PC-9 (cell line): ENCODE results near the gene ELFN1. TPM values are rescaled to one million over a fixed set of nuclear protein-coding genes. Genes with fewer than 3 reads are reported as not detected.

Source experiments
- BruUV-seq: library from RNA; stranded (reverse); fragments of 400-500 nt; replicated peaks from 2 replicates; lab custom pipeline; 2021; lab: Mats Ljungman, UMichigan
- CTCF ChIA-PET: fragments of 300-600 bp; sonication (Branson Sonifier 250); formaldehyde crosslinking; loops from one replicate; lab custom pipeline; 2022; ENCODE audit warnings: antibody characterized with exemption; lab: Charles Lee
- POLR2A ChIA-PET: fragments of 300-600 bp; sonication (Branson Sonifier 250); formaldehyde crosslinking; loops from one replicate; lab custom pipeline; 2022; ENCODE audit warnings: antibody characterized with exemption; ENCODE audit not compliant: unreplicated experiment; lab: Charles Lee
- DNase-seq, 2 experiments: peaks; one replicate each; pipeline versions ENCODE4 v3.0.0 to v3.0.0-alpha.2; 2015 to 2022; ENCODE audit warnings: mixed read lengths in 1 of 2
- H2AFZ ChIP-seq: fragments of 200-600 bp; sonication (generic); 2 replicates; pipeline ENCODE4 v1.8.1; 2017; ENCODE audit warnings: antibody characterized with exemption
- H3F3A ChIP-seq: fragments of 200-600 bp; sonication (generic); 2 replicates; pipeline ENCODE4 v1.8.1; 2017; ENCODE audit warnings: antibody characterized with exemption, mild to moderate bottlenecking, low read depth; ENCODE audit not compliant: insufficient read depth
- H3K27ac ChIP-seq: fragments of 200-600 bp; sonication (generic); 2 replicates; pipeline ENCODE4 v1.6.1; 2016; ENCODE audit warnings: mixed run types
- H3K27me3 ChIP-seq: fragments of 200-600 bp; sonication (generic); 2 replicates; pipeline ENCODE4 v1.6.1; 2016; ENCODE audit warnings: low read depth, mixed run types; ENCODE audit not compliant: insufficient read depth
- H3K36me3 ChIP-seq: fragments of 200-600 bp; sonication (generic); 2 replicates; pipeline ENCODE4 v1.6.1; 2016; ENCODE audit warnings: low read depth, mixed run types
- H3K4me1 ChIP-seq: fragments of 200-600 bp; sonication (generic); replicated peaks from 2 replicates; pipeline ENCODE4 v1.6.1; 2016; ENCODE audit warnings: mixed run types; ENCODE audit not compliant: insufficient read depth
- H3K4me2 ChIP-seq: fragments of 200-600 bp; sonication (generic); 2 replicates; pipeline ENCODE4 v1.6.1; 2017; ENCODE audit warnings: mixed run types
- H3K4me3 ChIP-seq: fragments of 200-600 bp; sonication (generic); 2 replicates; pipeline ENCODE4 v1.6.1; 2016; ENCODE audit warnings: mixed run types
- H3K79me2 ChIP-seq: fragments of 200-600 bp; sonication (generic); 2 replicates; pipeline ENCODE4 v1.6.1; 2017; ENCODE audit warnings: low read depth, mixed run types
- H3K9me2 ChIP-seq: fragments of 200-600 bp; sonication (generic); 2 replicates; pipeline ENCODE4 v1.8.1; 2017; ENCODE audit warnings: mild to moderate bottlenecking; ENCODE audit not compliant: insufficient read depth
- H3K9me3 ChIP-seq: fragments of 200-600 bp; sonication (generic); 2 replicates; pipeline ENCODE4 v1.8.1; 2016; ENCODE audit warnings: low read depth; ENCODE audit not compliant: insufficient read depth
- H4K20me1 ChIP-seq: fragments of 200-600 bp; sonication (generic); 2 replicates; pipeline ENCODE4 v1.8.1; 2017; ENCODE audit not compliant: insufficient read depth
- CTCF ChIP-seq: fragments of 200-600 bp; sonication (generic); conservative IDR thresholded peaks from 2 replicates; pipeline ENCODE4 v1.6.1; 2017; ENCODE audit warnings: mixed run types, antibody characterized with exemption, mild to moderate bottlenecking, moderate library complexity
- EZH2 ChIP-seq: fragments of 200-600 bp; sonication (generic); IDR thresholded peaks from 2 replicates; pipeline ENCODE4 v1.8.0; 2017; ENCODE audit warnings: antibody characterized with exemption, low read depth
- intact Hi-C: fragments of 100-400 bp; cut with micrococcal nuclease; formaldehyde crosslinking; loops from one replicate; pipeline ENCODE4 v1.10.0; 2022; ENCODE audit not compliant: unreplicated experiment
- total RNA-seq: library from RNA; stranded (reverse); gene quantifications from 2 replicates; pipeline ENCODE4 v1.2.3, GENCODE V29; 2021

ELFN1 gene
- total RNA-seq, 1 experiment from 2014 or later = 0.09 TPM

- no peaks in the 10 kb centered on the region for H3K79me2 ChIP-seq
- H3K9me3 ChIP-seq = no peaks in the 10 kb centered on the region
- intact Hi-C loops = no loop called here
- no peaks in the 10 kb centered on the region for H3F3A ChIP-seq
- H4K20me1 ChIP-seq = no peaks in the 10 kb centered on the region
- H3K36me3 ChIP-seq = no peaks in the 10 kb centered on the region
- no peaks in the 10 kb centered on the region for H3K9me2 ChIP-seq
- no peaks in the 10 kb centered on the region for H3K4me1 ChIP-seq
- no peak for DNase-seq
- H3K27me3 ChIP-seq = peaks cover 81% of the 10 kb centered on the region
- ChIA-PET POLR2A (no interaction called here), CTCF (no interaction called here)
- no peak overlapping the region for H3K4me2 ChIP-seq
- TF ChIP-seq CTCF (no peak), EZH2 (no peak)
- H3K27ac ChIP-seq = no peak overlapping the region
- no peak overlapping the region for H3K4me3 ChIP-seq
- no TSS peak for BruUV-seq
- no peak overlapping the region for H2AFZ ChIP-seq
Measured at GRCh38 chr7:1737523-1737922, 67.4 kb downstream of the ELFN1 start.

- H2AFZ ChIP-seq = no peak overlapping the region
- no peaks in the 10 kb centered on the region for H4K20me1 ChIP-seq
- peaks cover 81% of the 10 kb centered on the region for H3K27me3 ChIP-seq
- no peaks in the 10 kb centered on the region for H3K36me3 ChIP-seq
- BruUV-seq = no TSS peak
- TF ChIP-seq EZH2 = no peak
- TF ChIP-seq CTCF = no peak
- no peak overlapping the region for H3K27ac ChIP-seq
- no peaks in the 10 kb centered on the region for H3F3A ChIP-seq
- ChIA-PET CTCF (no interaction called here), POLR2A (no interaction called here)
- H3K4me3 ChIP-seq = no peak overlapping the region
- no peaks in the 10 kb centered on the region for H3K79me2 ChIP-seq
- intact Hi-C loops = no loop called here
- H3K9me2 ChIP-seq = no peaks in the 10 kb centered on the region
- H3K4me1 ChIP-seq = no peaks in the 10 kb centered on the region
- no peak for DNase-seq
- no peak overlapping the region for H3K4me2 ChIP-seq
- no peaks in the 10 kb centered on the region for H3K9me3 ChIP-seq
Measured at GRCh38 chr7:1737956-1738355, 67.9 kb downstream of the ELFN1 start.

- H3K36me3 ChIP-seq = no peaks in the 10 kb centered on the region
- no peak overlapping the region for H3K27ac ChIP-seq
- peaks cover 80% of the 10 kb centered on the region for H3K27me3 ChIP-seq
- TF ChIP-seq CTCF (no peak), EZH2 (no peak)
- H3K79me2 ChIP-seq = no peaks in the 10 kb centered on the region
- no TSS peak for BruUV-seq
- no peaks in the 10 kb centered on the region for H3F3A ChIP-seq
- H3K9me3 ChIP-seq = no peaks in the 10 kb centered on the region
- no peaks in the 10 kb centered on the region for H3K9me2 ChIP-seq
- H3K4me2 ChIP-seq = no peak overlapping the region
- ChIA-PET POLR2A (no interaction called here), CTCF (no interaction called here)
- no peak overlapping the region for H2AFZ ChIP-seq
- no peaks in the 10 kb centered on the region for H3K4me1 ChIP-seq
- no peak overlapping the region for H3K4me3 ChIP-seq
- no peaks in the 10 kb centered on the region for H4K20me1 ChIP-seq
- no peak for DNase-seq
- intact Hi-C loops = no loop called here
Measured at GRCh38 chr7:1738511-1738910, 68.4 kb downstream of the ELFN1 start.
